HAP-1 (cell line): ENCODE data around the gene PRRT1.
A peak's percentile ranks its signal among the peaks of the same experiment; 100 is the strongest.

Experiments used
- DNase-seq, 2 experiments: peaks; one replicate each; pipeline ENCODE4 v3.0.0-alpha.2; 2016 to 2020; ENCODE audit warnings: low spot score in 2 of 2
- H3K27me3 ChIP-seq: fragments of 250-450 bp; sonication (Bioruptor Pico); 2 replicates; pipeline ENCODE4 v1.5.1; 2020; ENCODE audit warnings: low read depth, mild to moderate bottlenecking, moderate library complexity
- H3K36me3 ChIP-seq: fragments of 250-450 bp; sonication (Bioruptor Pico); replicated peaks from 2 replicates; pipeline ENCODE4 v1.5.1; 2020; ENCODE audit warnings: mild to moderate bottlenecking
- H3K4me1 ChIP-seq: fragments of 250-450 bp; sonication (Bioruptor Pico); 2 replicates; pipeline ENCODE4 v1.5.1; 2020; ENCODE audit warnings: mild to moderate bottlenecking
- H3K4me3 ChIP-seq: fragments of 250-450 bp; sonication (Bioruptor Pico); 2 replicates; pipeline ENCODE4 v1.5.1; 2020; ENCODE audit warnings: mild to moderate bottlenecking, moderate library complexity
- H3K9me3 ChIP-seq: fragments of 250-450 bp; sonication (Bioruptor Pico); 2 replicates; pipeline ENCODE4 v1.5.1; 2020; ENCODE audit warnings: mild to moderate bottlenecking, moderate library complexity
- in situ Hi-C: fragments of 300-500 bp; cut with MboI; formaldehyde crosslinking; loops from 3 replicates; pipeline ENCODE4 v1.14.3; 2020; ENCODE audit warnings: low sequenced_read_pairs, inconsistent platforms, mixed read lengths

The PRRT1 gene

GRCh38 chr6:32156891-32157290 is 5.2 kb upstream of the PRRT1 start:
- no peak for DNase-seq
- Histone ChIP-seq H3K27me3 (no peaks in the 10 kb centered on the region), H3K9me3 (no peaks in the 10 kb centered on the region), H3K4me1 (peaks cover 9% of the 10 kb centered on the region), H3K36me3 (peaks cover 33% of the 10 kb centered on the region), H3K4me3 (no peak overlapping the region)
- in situ Hi-C loops: no loop called here

DNA sequence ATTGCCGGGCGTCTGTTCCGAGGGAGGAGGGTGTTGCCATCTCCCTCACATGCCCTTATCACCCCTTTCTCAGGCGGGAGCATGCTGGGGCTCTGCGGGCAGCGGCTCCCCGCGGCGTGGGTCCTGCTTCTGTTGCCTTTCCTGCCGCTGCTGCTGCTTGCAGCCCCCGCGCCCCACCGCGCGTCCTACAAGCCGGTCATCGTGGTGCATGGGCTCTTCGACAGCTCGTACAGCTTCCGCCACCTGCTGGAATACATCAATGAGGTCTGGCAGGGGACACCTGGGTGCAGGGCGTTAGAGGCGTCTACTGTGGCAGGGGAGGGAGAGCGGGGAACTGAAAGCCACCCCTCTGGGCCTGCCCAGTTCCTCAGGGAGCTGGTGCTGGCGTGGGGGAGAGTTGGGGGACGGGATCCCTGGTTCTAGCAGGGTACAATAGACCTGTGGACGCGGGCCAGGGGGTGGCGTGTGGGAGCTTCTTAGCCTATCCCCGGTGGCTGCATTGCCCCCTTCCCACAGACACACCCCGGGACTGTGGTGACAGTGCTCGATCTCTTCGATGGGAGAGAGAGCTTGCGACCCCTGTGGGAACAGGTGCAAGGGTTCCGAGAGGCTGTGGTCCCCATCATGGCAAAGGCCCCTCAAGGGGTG is 2.9 kb upstream of the PRRT1 start:
- Histone ChIP-seq H3K4me1 (peaks cover 9% of the 10 kb centered on the region), H3K9me3 (no peaks in the 10 kb centered on the region), H3K36me3 (peaks cover 33% of the 10 kb centered on the region), H3K4me3 (peak overlapping the region; percentile 87), H3K27me3 (no peaks in the 10 kb centered on the region)
- in situ Hi-C loops: no loop called here
- DNase-seq: peak; percentile 61 to 79

- Histone ChIP-seq H3K4me3 (peak within 1 kb of the TSS; percentile 87), H3K27me3 (no peaks in the 10 kb centered on the region), H3K4me1 (peaks cover 9% of the 10 kb centered on the region), H3K9me3 (no peaks in the 10 kb centered on the region), H3K36me3 (peaks cover 30% of the 10 kb centered on the region)
- in situ Hi-C loops: no loop called here
- peak; percentile 87 to 94 for DNase-seq
Measured at GRCh38 chr6:32153564-32154513, 2.1 kb upstream of the PRRT1 start, which contains the start of gene PPT2. Gene PPT2 (plus strand): TSS chr6:32154141. CDS start chr6:32154595, 454 bp downstream.

DNA sequence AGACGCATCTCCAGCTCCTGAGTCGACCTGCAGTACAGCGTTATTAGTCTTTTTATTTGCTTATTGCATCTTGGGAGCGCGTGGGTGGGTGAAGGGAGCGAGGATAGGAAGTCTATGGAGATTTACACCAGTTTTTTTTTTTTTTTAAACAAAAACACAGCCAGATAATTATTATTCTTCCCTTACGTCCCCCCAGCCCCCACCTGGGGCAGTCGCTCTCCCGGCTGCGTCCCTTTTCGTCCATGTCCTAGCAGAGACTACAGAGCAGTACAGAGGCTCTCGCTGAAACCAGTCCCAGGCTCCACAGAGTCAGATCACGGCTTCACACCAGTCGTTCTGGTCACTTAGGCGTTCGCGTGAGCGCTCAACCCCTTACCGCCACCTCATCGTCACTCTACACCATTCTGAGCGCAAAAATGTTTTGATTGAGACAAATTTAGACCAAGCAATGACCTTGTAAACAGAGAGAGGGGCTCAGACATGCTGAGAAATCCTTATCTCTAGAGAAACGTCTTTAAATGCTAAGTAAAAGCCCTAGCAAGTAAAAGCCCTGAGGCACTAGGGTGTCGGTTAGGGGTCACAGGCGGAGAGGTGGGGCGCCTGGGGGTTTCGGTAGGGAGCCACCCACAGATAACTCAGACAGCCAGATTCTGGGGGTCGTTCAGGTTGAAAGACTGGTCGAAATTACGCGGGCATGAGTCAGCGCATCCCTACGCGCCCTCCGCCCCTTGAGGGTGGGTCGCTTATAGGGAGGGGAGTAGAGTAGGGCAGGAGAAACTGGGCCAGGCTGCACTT is 1.2 kb upstream of the PRRT1 start:
- Histone ChIP-seq H3K9me3 (no peaks in the 10 kb centered on the region), H3K27me3 (no peaks in the 10 kb centered on the region), H3K36me3 (peaks cover 22% of the 10 kb centered on the region), H3K4me3 (peak overlapping the region; percentile 87), H3K4me1 (peaks cover 9% of the 10 kb centered on the region)
- DNase-seq: no peak
- in situ Hi-C loops: no loop called here

DNA sequence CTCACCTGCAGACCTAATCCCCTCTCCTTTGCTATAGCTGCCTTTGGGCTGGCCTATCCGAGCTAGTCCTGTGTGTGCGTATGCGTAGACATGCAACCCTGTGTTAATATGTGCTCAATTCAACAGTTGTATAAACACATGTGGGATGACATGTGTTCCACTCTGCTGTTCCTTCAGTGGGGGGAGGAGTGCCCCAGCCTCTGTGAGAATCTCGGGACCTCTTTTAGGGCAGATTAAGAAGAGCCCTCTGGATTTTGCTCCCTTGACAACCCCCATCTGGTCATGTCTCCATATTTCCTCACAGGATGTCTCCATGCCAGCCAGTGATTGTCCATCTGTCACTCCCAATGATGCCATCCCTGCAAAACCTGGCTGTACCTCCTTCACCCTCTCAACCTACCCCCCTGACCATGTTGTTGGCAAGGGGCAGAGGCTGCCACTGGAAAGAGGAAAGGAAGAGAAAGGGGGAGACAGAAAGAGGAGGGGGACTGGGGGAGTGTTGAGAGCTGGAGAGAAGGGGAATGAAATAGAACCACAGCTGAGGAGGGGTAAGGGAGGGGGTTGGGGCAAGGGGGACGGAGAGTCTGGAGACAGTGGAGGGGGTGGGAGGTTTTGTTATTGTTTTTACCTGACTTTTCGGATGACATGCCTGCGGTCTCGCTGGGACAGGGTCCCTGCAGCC is 417 bp downstream of the PRRT1 start:
- DNase-seq: no peak
- Histone ChIP-seq H3K4me3 (no peak overlapping the region), H3K4me1 (peaks cover 9% of the 10 kb centered on the region), H3K27me3 (peaks cover under 1% of the 10 kb centered on the region; the same call in 1 of the 2 replicates), H3K9me3 (no peaks in the 10 kb centered on the region), H3K36me3 (peaks cover 5% of the 10 kb centered on the region; the same call in 1 of the 2 replicates)
- in situ Hi-C loops: no loop called here

- H3K4me1 ChIP-seq: peaks cover 9% of the 10 kb centered on the region
- H3K4me3 ChIP-seq: no peak overlapping the region
- in situ Hi-C loops: no loop called here
Measured at GRCh38 chr6:32149932-32150870, 1.5 kb downstream of the PRRT1 start.

DNA sequence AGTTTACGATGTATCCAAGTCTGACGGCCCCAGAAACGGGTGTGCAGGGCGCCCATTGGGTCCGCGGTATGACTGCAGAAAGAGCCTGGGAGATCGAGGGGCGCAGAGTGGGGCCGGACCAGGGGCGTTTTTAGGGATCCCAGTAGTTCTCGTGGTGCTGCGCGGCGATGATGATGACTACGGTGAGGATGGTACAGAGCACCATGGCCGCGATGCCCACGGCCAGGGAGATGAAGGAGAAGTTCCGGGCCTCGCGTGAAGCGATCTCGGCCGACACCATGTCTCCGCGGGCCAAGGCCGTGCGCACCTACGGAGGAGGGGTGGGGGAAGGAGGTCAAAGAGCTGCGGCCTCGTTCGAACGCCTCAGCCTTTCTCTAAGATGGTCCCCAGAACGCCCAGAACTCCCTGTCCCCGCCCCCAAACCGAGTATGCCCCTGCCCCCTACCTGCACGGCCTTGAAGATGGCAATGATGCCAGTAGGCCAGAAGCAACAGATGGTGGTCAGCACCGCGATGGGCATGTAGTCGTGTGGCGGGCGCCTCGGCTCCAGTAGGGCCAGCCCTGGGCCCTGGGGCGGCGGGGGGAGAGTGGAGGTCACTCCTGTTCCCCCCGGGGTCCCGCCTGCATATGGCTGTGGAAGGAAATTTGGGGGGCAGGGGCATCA is 2.5 kb downstream of the PRRT1 start:
- no peak for DNase-seq
- no peak overlapping the region for H3K4me3 ChIP-seq
- in situ Hi-C loops: no loop called here
- no peaks in the 10 kb centered on the region for H3K36me3 ChIP-seq
- peaks cover 7% of the 10 kb centered on the region for H3K4me1 ChIP-seq
- H3K27me3 ChIP-seq: peaks cover 3% of the 10 kb centered on the region; the same call in 1 of the 2 replicates
- H3K9me3 ChIP-seq: no peaks in the 10 kb centered on the region

More at GRCh38 chr6:32149932-32150870, 1.5 kb downstream of the PRRT1 start:
- H3K36me3 ChIP-seq: no peaks in the 10 kb centered on the region; the same call in 1 of the 2 replicates
- H3K9me3 ChIP-seq: no peaks in the 10 kb centered on the region
- no peak for DNase-seq
- H3K27me3 ChIP-seq: peaks cover 3% of the 10 kb centered on the region; the same call in 1 of the 2 replicates

- H3K36me3 ChIP-seq: no peaks in the 10 kb centered on the region
- H3K27me3 ChIP-seq: peaks cover 3% of the 10 kb centered on the region; the same call in 1 of the 2 replicates
- in situ Hi-C loops: no loop called here
- H3K4me1 ChIP-seq: peaks cover 8% of the 10 kb centered on the region
- DNase-seq: no peak
- H3K4me3 ChIP-seq: no peak overlapping the region
- no peaks in the 10 kb centered on the region for H3K9me3 ChIP-seq
Measured at GRCh38 chr6:32148289-32149091, 3.2 kb downstream of the PRRT1 start.

DNA sequence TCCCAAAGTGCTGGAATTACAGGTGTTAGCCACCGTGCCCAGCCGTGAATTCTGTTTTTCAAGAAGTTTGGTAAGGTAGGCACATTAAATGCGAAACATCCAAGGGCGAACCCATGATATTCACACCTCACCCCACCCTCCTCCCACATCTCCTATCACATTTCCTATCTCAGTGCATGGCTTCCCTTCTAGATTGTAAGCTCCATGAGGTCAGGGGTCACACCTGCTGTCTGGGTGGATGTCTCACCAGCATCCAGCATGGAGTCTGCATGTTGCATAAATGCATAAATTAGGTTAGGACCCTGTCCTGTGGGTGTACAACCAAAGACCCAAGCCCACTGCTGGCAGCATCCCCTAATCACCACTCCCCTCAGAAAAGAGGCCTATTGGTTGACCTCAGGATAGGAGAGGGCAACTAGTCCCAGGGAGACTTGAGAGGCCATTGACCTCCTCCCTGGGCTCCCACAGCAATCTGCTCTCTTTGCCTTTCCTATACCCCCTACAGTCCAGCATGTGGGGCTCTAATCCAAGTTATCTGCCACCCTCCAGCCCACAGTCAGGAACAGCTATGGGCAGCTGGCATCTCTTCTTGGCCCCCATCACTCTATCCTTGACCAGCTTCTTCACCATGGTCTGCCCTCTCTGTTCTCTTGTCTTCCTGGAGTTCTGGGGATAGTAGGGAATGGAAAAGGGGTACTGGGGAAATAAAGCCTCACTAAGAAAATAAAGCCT is 4.2 kb downstream of the PRRT1 start:
- DNase-seq: no peak
- H3K4me3 ChIP-seq: no peak overlapping the region
- no peaks in the 10 kb centered on the region for H3K9me3 ChIP-seq

GRCh38 chr6:32146687-32147086 is 5.1 kb downstream of the PRRT1 start:
- no peak for DNase-seq
- peaks cover 3% of the 10 kb centered on the region; the same call in 1 of the 2 replicates for H3K4me1 ChIP-seq
- H3K27me3 ChIP-seq: peaks cover 3% of the 10 kb centered on the region; the same call in 1 of the 2 replicates
- in situ Hi-C loops: no loop called here
- H3K4me3 ChIP-seq: no peak overlapping the region
- H3K36me3 ChIP-seq: no peaks in the 10 kb centered on the region
- H3K9me3 ChIP-seq: no peaks in the 10 kb centered on the region

More for the DNA sequence above, 4.2 kb downstream of the PRRT1 start:
- in situ Hi-C loops: no loop called here
- H3K36me3 ChIP-seq: no peaks in the 10 kb centered on the region
- H3K4me1 ChIP-seq: peaks cover 3% of the 10 kb centered on the region; the same call in 1 of the 2 replicates
- H3K27me3 ChIP-seq: peaks cover 3% of the 10 kb centered on the region; the same call in 1 of the 2 replicates
